NCI-H1417 (cell line): ENCODE measurements around the gene GPC2.

Experiments used
- DNase-seq, 3 experiments: peaks; one replicate each; lab custom pipeline; 2025; lab: John Stamatoyannopoulos, UW

GPC2 gene

DNA sequence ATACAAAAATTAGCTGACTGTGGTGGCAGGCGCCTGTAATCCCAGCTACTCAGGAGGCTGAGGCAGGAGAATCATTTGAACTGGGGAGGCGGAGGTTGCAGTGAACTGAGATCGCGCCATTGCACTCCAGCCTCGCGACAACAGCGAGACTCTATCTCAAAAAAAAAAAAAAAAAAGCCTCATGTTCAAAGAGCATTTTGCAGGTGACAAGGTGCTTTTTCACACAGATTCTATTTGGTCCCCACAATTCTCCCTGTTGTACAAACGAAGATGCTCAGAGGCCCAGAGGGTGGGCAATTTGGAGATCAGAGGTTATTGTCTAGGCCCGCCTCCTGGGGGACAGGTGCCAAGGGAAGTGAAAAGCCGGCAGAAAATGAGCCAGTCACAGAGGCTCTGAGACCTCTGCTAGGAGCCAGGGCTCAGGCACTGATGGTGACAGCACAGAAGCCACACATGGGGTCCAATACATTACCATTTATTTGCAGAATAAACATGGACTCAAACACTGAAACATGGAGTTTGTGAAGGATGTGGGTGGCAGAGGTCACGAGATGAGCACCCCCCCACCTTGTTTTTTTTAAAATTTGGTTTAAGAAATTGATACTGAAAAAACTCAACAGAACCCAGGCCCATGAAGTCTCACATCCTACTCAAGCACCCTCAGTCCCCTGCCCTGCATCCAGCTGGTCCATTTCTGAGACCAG lies 7.9 kb downstream of the GPC2 start:
- DNase-seq: peak in 1 of 3 experiments; percentile 49

- no peak for DNase-seq
These were observed 9.3 kb downstream of the GPC2 start for GRCh38 chr7:100167912-100168323.

GRCh38 chr7:100166970-100167911 lies 9.9 kb downstream of the GPC2 start:
- DNase-seq: no peak

DNA sequence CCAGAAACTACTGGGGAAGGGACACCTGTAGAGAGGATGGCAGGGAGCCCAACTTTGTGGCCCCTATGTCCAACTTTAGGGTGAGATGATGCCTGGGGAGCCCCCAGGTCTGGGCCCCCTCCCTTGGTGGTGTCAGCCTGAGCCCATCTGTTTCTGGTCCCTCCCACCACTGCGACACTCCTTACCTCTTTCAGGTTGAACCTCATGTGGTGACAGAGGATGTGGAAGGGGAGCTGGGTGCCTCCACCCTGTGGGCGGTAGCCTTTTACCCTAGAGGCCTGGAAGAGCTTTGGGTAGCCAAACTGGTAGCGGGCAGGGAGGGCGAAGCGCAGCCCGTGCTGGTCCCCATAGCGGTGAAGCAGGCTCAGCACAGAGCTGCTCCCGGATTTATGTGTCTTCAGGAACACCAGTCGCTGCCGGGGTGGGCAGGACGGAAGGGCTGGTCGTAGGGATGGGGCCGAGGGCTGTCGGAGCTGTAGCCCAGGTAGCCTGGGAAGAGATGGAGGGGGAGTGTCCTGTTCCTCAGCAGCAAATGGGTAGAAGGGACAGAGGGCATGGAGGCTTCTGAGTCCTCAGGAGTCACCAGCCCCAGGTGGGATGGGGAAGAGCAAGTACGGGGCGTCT lies 10.8 kb downstream of the GPC2 start:
- DNase-seq: no peak

- no peak for DNase-seq
These were observed 13.3 kb downstream of the GPC2 start for GRCh38 chr7:100163871-100164270.

DNA sequence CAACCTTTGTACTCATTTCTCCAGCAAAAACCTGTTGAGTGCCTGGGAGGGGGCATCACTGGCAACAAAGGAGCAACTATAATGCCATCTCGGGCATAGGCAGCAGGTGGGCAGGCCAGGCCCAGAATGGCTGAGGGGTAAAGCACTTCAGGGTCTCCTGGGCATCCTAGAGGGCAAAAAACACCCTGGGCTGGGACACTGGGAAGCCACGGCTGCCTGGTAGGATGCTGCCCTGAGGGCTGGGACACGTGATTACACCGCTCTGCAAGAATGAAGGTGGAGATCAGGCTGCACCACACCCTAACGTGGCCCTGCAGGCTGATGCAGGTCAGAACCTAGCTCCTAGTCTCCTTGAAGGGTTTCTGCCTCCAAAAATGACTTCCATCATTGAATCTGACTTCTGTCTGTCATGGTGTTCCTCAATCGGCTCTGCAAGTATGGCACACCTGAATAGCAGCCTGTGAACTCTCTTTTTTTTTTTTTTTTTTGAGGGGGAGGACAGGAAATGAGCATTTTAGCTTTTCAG lies 14.1 kb downstream of the GPC2 start:
- peak in 2 of 3 experiments; percentile 11 to 20 for DNase-seq

DNA sequence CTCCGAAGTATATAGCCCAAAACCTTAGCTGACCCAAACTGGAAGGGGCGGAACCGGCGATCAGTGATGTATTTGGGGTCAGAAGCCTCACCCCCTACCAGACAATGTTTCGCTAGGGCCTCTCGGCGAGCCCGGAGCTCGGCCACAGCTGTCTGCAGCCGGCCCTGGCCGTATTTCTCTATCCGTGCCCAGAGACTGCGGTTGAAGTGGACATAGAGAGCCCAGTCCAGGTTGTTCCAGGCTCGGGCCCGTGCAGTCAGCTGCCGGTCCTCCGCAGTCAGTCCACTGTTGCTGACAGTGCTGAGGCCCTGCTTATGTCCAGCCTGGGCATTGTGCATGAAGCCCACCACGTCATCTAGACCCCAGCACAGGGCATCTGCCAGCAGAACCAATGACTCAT lies 17.1 kb downstream of the GPC2 start:
- no peak for DNase-seq

DNA sequence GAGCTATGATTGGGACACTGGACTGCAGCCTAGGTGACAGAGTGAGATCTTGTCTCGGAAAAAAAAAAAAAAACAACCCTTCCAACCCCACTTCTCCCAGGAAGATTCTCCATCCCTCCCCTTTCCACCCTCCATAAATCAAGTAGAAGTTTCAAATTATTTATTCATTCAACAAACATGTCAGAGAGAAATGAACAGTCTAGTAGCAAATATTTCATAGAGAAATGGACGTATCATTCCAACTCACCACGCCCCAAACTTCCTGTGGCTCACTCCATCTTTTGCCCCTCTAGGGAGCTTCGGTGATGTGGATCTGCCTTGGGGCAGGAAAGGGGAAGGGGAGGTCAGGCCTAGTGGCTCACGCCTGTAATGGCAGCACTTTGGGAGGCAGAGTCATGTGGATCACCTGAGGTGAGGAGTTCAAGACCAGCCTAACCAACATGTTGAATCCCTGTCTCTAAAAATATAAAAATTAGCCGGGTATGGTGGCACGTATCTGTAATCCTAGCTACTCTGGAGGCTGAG lies 18.0 kb downstream of the GPC2 start:
- no peak for DNase-seq

GRCh38 chr7:100158229-100159098 lies 18.7 kb downstream of the GPC2 start, which contains the start of gene TRAPPC14:
Gene TRAPPC14 (minus strand): TSS chr7:100158723. CDS start chr7:100158499, 224 bp downstream.
- peak; percentile 83 to 92 (median 92) for DNase-seq

GRCh38 chr7:100157334-100158228 lies 19.6 kb downstream of the GPC2 start:
- peak in 1 of 3 experiments; percentile 55 for DNase-seq

DNA sequence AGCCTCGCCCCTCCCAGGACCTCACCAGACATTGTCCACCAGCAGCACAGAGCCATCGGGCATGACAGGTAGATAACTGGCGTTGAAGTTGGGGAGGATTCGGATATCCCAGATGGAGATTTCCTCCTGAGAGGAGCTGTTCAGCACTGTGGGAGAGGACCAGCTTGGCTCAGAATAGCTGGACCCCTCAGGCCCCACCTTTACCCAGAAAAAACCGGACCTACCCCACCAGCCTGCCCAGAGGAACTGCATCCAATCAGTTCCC lies 20.2 kb downstream of the GPC2 start:
- DNase-seq: no peak

- no peak for DNase-seq
These were observed 20.7 kb downstream of the GPC2 start for GRCh38 chr7:100156331-100157068.

DNA sequence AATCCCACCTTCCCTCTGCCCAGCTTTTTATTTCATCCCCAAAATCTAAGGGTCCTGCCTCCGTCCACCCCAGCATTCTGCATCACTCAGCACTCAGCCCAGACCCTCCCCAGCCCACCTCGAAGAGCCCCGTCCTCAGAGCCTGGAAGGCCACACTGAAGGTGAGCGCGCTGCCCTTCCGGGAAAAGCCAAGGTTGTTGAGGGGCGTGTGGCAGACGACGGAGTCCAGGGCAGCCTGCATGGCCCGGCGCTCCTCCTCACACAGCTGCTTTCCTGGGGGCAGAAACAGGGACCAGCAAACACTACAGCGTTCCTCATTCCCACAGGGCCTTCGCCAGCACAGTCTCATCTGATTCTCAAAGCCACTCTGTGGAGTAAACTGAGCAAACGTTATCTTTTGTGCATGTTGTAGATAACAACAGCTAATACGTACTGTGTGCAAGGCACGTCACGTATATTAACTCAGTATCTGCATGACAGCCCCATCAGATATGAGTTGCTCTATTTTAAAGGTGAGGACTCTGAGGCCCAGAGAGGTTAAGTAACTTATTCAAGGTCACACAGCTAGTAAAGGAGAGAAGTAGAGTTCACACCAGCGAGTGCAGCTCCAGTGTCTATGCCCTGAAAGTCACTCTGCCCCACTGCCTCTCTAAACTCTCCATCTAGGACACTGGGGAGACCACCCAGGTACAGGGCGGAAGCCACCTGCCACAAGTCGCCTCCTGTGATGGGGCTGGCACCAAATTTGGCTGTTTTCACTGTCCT lies 21.4 kb downstream of the GPC2 start:
- DNase-seq: no peak

GRCh38 chr7:100154651-100155491 lies 22.3 kb downstream of the GPC2 start:
- DNase-seq: no peak

DNA sequence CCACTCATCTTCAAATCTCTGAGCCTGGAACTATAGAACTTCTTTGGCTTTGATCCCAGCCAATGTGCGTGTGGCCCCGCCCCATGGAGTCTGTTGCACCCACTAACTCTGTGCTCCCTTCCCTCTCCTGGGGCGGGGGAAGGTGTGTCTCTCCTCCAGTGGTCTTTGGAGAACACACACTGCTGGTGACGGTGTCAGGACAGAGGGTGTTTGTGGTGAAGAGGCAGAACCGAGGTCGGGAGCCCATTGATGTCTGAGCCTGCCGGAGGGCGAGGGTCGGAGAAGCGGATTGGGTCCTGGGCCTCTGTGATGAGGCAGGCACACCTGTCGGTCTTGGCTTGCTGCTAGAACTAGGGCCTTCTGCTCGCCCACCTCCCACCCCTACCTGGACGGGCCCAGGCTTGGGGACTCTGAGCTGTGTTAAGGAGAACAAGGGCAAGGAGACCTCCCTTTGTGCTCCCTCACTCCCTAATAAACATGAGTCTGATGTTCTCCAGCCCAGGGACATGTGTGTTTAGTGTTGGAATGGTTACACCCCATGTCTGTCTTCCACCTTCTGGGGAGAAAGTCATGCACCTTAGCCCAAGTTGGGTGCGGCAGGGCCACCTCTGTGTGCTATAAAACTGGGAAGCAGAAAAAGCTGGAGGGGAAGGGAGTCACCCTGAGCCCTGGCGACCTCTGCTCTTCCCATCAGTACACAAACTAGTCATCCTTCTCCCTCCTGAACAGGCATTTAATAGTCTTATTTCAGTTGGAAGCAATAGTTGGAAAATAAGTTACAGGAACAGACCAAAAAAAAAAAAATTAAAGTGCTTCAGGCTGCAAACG lies 23.3 kb downstream of the GPC2 start:
- DNase-seq: no peak

GRCh38 chr7:100152937-100153666 lies 24.1 kb downstream of the GPC2 start:
- no peak for DNase-seq
